ENCODE measurements around the gene MARK3. TPM values are rescaled to one million over a fixed set of nuclear protein-coding genes. Genes with fewer than 3 reads are reported as not detected.

The MARK3 gene
- polyA plus RNA-seq, 3 donors: 29.3 to 163 (median 44.7) TPM

- H3K27me3 Mint-ChIP-seq (ENCODE audit: low read depth in 3 of 3): no peaks in the 10 kb centered on the region
- H3K36me3 ChIP-seq (replicated peaks in 1 of 2; ENCODE audit: control insufficient read depth in 1 of 2, insufficient read depth in 2 of 2, low read length in 2 of 2): no peaks in the 10 kb centered on the region
- peaks cover 57% of the 10 kb centered on the region for H3K4me1 Mint-ChIP-seq
- H3K27me3 ChIP-seq (ENCODE audit: control insufficient read depth in 2 of 2, insufficient read depth in 2 of 2, low read length in 2 of 2): no peaks in the 10 kb centered on the region
- DNase-seq: no peak
- H3K4me3 Mint-ChIP-seq: no peak overlapping the region
- no peak overlapping the region for H2AFZ ChIP-seq (ENCODE audit: insufficient read depth, low read depth, low read length, poor library complexity, severe bottlenecking)
- no peak overlapping the region for H3K9ac ChIP-seq (ENCODE audit: insufficient read depth, low read length, poor library complexity, severe bottlenecking)
- no peaks in the 10 kb centered on the region for H3K9me3 ChIP-seq (replicated peaks in 1 of 2; ENCODE audit: control insufficient read depth in 1 of 2, insufficient read depth in 1 of 2, low read length in 2 of 2)
- H3K4me1 ChIP-seq (ENCODE audit: control insufficient read depth in 1 of 2, insufficient read depth in 2 of 2, low read length in 2 of 2): peaks cover 46 to 80% of the 10 kb centered on the region in 2 donors
- WGBS (ENCODE audit: insufficient coverage): 94% methylated on average over 6 of the region's 8 CpGs
- H3K4me2 ChIP-seq (replicated peaks; ENCODE audit: extremely low read depth, low read length, poor library complexity, severe bottlenecking): no peak overlapping the region
- H3K4me3 ChIP-seq (replicated peaks in 1 of 3; ENCODE audit: low read depth in 2 of 3, low read length in 3 of 3): no peak overlapping the region
- intact Hi-C loops (cut with micrococcal nuclease): no loop called here
- peaks cover 100% of the 10 kb centered on the region for H4K20me1 ChIP-seq (ENCODE audit: insufficient read depth, low read length)
- peak overlapping the region in 1 of 2 donors; percentile 23 for H3K27ac ChIP-seq (ENCODE audit: low read depth in 1 of 2, low read length in 2 of 2)
- H3K27ac Mint-ChIP-seq: no peak overlapping the region
- TF ChIP-seq CTCF (IDR thresholded peaks at IDR 0.05): no peak
- peaks cover 0 to 3% of the 10 kb centered on the region in 2 donors for H3K36me3 Mint-ChIP-seq
- peaks cover 100% of the 10 kb centered on the region for H3K79me2 ChIP-seq (ENCODE audit: insufficient read depth, low read length)
- no peaks in the 10 kb centered on the region for H3K9me3 Mint-ChIP-seq
These were observed 7.4 kb downstream of the MARK3 start for GRCh38 chr14:103392572-103392971.

GRCh38 chr14:103393070-103393469 is 7.9 kb downstream of the MARK3 start:
- 84% methylated on average over 3 of the region's 6 CpGs for WGBS (ENCODE audit: insufficient coverage)
- Histone ChIP-seq H3K4me3 (replicated peaks in 1 of 3; ENCODE audit: low read depth in 2 of 3, low read length in 3 of 3) (no peak overlapping the region), H3K4me2 (replicated peaks; ENCODE audit: extremely low read depth, low read length, poor library complexity, severe bottlenecking) (no peak overlapping the region), H3K4me1 (ENCODE audit: control insufficient read depth in 1 of 2, insufficient read depth in 2 of 2, low read length in 2 of 2) (peaks cover 41 to 80% of the 10 kb centered on the region in 2 donors), H2AFZ (ENCODE audit: insufficient read depth, low read depth, low read length, poor library complexity, severe bottlenecking) (no peak overlapping the region), H3K79me2 (ENCODE audit: insufficient read depth, low read length) (peaks cover 100% of the 10 kb centered on the region), H3K9me3 (replicated peaks in 1 of 2; ENCODE audit: control insufficient read depth in 1 of 2, insufficient read depth in 1 of 2, low read length in 2 of 2) (no peaks in the 10 kb centered on the region), H3K9ac (ENCODE audit: insufficient read depth, low read length, poor library complexity, severe bottlenecking) (no peak overlapping the region), H3K27me3 (ENCODE audit: control insufficient read depth in 2 of 2, insufficient read depth in 2 of 2, low read length in 2 of 2) (no peaks in the 10 kb centered on the region), H3K36me3 (replicated peaks in 1 of 2; ENCODE audit: control insufficient read depth in 1 of 2, insufficient read depth in 2 of 2, low read length in 2 of 2) (no peaks in the 10 kb centered on the region), H4K20me1 (ENCODE audit: insufficient read depth, low read length) (peaks cover 100% of the 10 kb centered on the region), H3K27ac (ENCODE audit: low read depth in 1 of 2, low read length in 2 of 2) (no peak overlapping the region)
- peaks cover 57% of the 10 kb centered on the region for H3K4me1 Mint-ChIP-seq
- no peak overlapping the region for H3K4me3 Mint-ChIP-seq
- peak overlapping the region in 1 of 7 donors; percentile 61 for H3K27ac Mint-ChIP-seq
- H3K36me3 Mint-ChIP-seq: peaks cover 0 to 3% of the 10 kb centered on the region in 2 donors
- no peaks in the 10 kb centered on the region for H3K27me3 Mint-ChIP-seq (ENCODE audit: low read depth in 3 of 3)
- intact Hi-C loops (cut with micrococcal nuclease): no loop called here
- H3K9me3 Mint-ChIP-seq: no peaks in the 10 kb centered on the region
- no peak for DNase-seq
- TF ChIP-seq CTCF (IDR thresholded peaks at IDR 0.05): no peak

Data from CD14-positive monocyte (primary cell).